ENCODE measurements around the gene RALGPS1. TPM values are rescaled to one million over a fixed set of nuclear protein-coding genes. Genes with fewer than 3 reads are reported as not detected.

Gene RALGPS1
- total and polyA plus RNA-seq, 2 of the 13 experiments (the other 11 are each of a cell fraction or from before 2014, with no cell fraction given): 3.7 to 6.5 TPM

DNA sequence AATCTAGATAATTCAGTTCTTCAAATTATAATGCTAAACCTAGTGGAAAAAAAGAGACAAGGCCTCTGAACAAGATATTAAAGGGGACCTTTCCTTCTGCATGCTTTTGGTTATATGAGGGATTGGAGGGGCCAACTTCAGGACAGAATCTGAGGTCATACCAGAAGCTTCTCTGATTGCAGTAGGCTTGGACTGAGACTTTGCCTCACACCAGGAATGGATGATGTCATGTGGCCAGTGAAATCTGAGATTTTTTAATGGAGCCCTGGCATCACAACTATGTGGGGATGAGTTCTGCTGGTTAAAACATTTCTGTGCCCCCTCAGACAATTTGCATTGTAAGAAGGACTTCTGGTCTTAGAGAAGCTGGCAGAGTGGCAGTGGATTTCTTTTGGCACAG is 119.2 kb downstream of the RALGPS1 start:
- H3K79me2 ChIP-seq (ENCODE audit: insufficient read depth, low read length): no peaks in the 10 kb centered on the region
- no peaks in the 10 kb centered on the region for H4K20me1 ChIP-seq (ENCODE audit: insufficient read depth, low read length)
- FAIRE-seq (no peak), ATAC-seq (no peak), DNase-seq (ENCODE audit: low spot score) (no peak)
- no peak overlapping the region for H2AFZ ChIP-seq (ENCODE audit: low read length)
- POLR2A ChIA-PET: no interaction called here
- H3K4me1 ChIP-seq (ENCODE audit: insufficient read depth, low read length): no peaks in the 10 kb centered on the region; the same call in 1 of the 2 replicates
- H3K27me3 ChIP-seq (ENCODE audit: control insufficient read depth in 1 of 2, insufficient read depth in 2 of 2, low read length in 2 of 2): no peaks in the 10 kb centered on the region
- no TSS peak for BruUV-seq (replicated peaks)
- no peaks in the 10 kb centered on the region for H3K36me3 ChIP-seq (replicated peaks in 1 of 2; ENCODE audit: control insufficient read depth in 1 of 2, insufficient read depth in 2 of 2, low read length in 2 of 2)
- TF ChIP-seq GATAD1 (CRISPR knock-in tag; IDR thresholded peaks at IDR 0.05) (no peak), ATF7 (IDR thresholded peaks at IDR 0.05) (peak; percentile 48; the same call in 1 of the 2 replicates), ATF7 (CRISPR knock-in tag; IDR thresholded peaks at IDR 0.05) (no peak), ZNF557 (CRISPR knock-in tag; IDR thresholded peaks at IDR 0.05) (no peak)
- H3K9ac ChIP-seq (ENCODE audit: insufficient read depth, low read depth, low read length): no peak overlapping the region
- no peak overlapping the region for H3K4me3 ChIP-seq (replicated peaks in 1 of 3; ENCODE audit: insufficient read depth in 1 of 3, low read depth in 2 of 3, low read length in 3 of 3)
- CTCF ChIA-PET (ENCODE audit: low intra/inter-chr PET ratio, low total read pairs): no interaction called here
- in situ Hi-C loops (cut with HindIII; ENCODE audit: extremely low pct_ligation_motif_present, low pct_unique_long_range_greater_than_20kb): no loop called here
- H3K4me2 ChIP-seq (ENCODE audit: low read depth, low read length): no peak overlapping the region
- no peak overlapping the region for H3K27ac ChIP-seq (ENCODE audit: extremely low read length, insufficient read depth, low read length)
- intact Hi-C loops (cut with micrococcal nuclease; ENCODE audit: unreplicated experiment): no loop called here
- H3K9me3 ChIP-seq (ENCODE audit: low read length): no peaks in the 10 kb centered on the region

DNA sequence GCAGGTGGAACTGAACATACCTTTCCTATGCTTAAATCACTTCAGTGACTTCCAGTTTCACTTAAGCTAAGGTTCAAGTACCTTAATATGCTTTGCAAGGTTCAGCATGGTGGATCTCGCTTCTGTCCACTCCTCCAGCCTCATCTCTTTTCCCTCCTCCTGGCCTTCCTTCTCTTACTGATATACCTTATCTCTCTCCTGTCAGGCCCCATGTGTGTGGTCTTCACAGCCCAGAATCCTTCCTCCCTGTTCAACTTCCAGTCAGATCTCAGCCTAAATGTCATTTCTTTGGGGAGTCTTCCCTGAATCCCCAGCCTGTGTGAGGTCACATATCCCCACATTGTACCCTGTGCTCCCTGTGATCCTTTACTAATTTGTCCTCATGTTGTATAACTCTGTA is 120.1 kb downstream of the RALGPS1 start:
- no peaks in the 10 kb centered on the region for H3K79me2 ChIP-seq (ENCODE audit: insufficient read depth, low read length)
- 85% methylated on average over 1 of the region's 1 CpG for WGBS (ENCODE audit: low lambda C conversion rate)
- no peaks in the 10 kb centered on the region for H3K36me3 ChIP-seq (replicated peaks in 1 of 2; ENCODE audit: control insufficient read depth in 1 of 2, insufficient read depth in 2 of 2, low read length in 2 of 2)
- CTCF ChIA-PET (ENCODE audit: low intra/inter-chr PET ratio, low total read pairs): no interaction called here
- no peaks in the 10 kb centered on the region; the same call in 1 of the 2 replicates for H3K4me1 ChIP-seq (ENCODE audit: insufficient read depth, low read length)
- ATAC-seq: no peak
- H3K27me3 ChIP-seq (ENCODE audit: control insufficient read depth in 1 of 2, insufficient read depth in 2 of 2, low read length in 2 of 2): no peaks in the 10 kb centered on the region
- FAIRE-seq: no peak
- no peaks in the 10 kb centered on the region for H3K9me3 ChIP-seq (ENCODE audit: low read length)
- no peak overlapping the region for H3K4me3 ChIP-seq (replicated peaks in 1 of 3; ENCODE audit: insufficient read depth in 1 of 3, low read depth in 2 of 3, low read length in 3 of 3)
- H3K4me2 ChIP-seq (ENCODE audit: low read depth, low read length): no peak overlapping the region
- no peak overlapping the region for H3K9ac ChIP-seq (ENCODE audit: insufficient read depth, low read depth, low read length)
- H2AFZ ChIP-seq (ENCODE audit: low read length): no peak overlapping the region
- no peak for DNase-seq (ENCODE audit: low spot score)
- BruUV-seq (replicated peaks): no TSS peak
- H4K20me1 ChIP-seq (ENCODE audit: insufficient read depth, low read length): no peaks in the 10 kb centered on the region
- POLR2A ChIA-PET: no interaction called here
- in situ Hi-C loops (cut with HindIII; ENCODE audit: extremely low pct_ligation_motif_present, low pct_unique_long_range_greater_than_20kb): no loop called here
- intact Hi-C loops (cut with micrococcal nuclease; ENCODE audit: unreplicated experiment): no loop called here
- no peak overlapping the region for H3K27ac ChIP-seq (ENCODE audit: extremely low read length, insufficient read depth, low read length)
- TF ChIP-seq, protein P1, sequence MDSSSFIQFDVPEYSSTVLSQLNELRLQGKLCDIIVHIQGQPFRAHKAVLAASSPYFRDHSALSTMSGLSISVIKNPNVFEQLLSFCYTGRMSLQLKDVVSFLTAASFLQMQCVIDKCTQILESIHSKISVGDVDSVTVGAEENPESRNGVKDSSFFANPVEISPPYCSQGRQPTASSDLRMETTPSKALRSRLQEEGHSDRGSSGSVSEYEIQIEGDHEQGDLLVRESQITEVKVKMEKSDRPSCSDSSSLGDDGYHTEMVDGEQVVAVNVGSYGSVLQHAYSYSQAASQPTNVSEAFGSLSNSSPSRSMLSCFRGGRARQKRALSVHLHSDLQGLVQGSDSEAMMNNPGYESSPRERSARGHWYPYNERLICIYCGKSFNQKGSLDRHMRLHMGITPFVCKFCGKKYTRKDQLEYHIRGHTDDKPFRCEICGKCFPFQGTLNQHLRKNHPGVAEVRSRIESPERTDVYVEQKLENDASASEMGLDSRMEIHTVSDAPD (CRISPR knock-in tag; IDR thresholded peaks at IDR 0.05): no peak
- TF ChIP-seq, protein P2, sequence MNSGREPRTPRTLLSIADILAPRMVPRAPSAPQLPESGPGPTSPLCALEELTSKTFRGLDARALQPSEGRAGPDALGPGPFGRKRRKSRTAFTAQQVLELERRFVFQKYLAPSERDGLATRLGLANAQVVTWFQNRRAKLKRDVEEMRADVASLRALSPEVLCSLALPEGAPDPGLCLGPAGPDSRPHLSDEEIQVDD (CRISPR knock-in tag; IDR thresholded peaks at IDR 0.05; ENCODE audit: borderline replicate concordance): no peak
- TF ChIP-seq ZNF451 (CRISPR knock-in tag; IDR thresholded peaks at IDR 0.05) (no peak), ZNF644 (CRISPR knock-in tag; IDR thresholded peaks at IDR 0.05; ENCODE audit: low read depth) (no peak), MED13 (CRISPR knock-in tag; IDR thresholded peaks at IDR 0.05) (no peak), JUND (CRISPR knock-in tag; IDR thresholded peaks at IDR 0.05) (no peak), EEA1 (CRISPR knock-in tag; IDR thresholded peaks at IDR 0.05; ENCODE audit: borderline replicate concordance) (no peak), ZFP36 (IDR thresholded peaks at IDR 0.05; ENCODE audit: borderline replicate concordance, low read depth, low read length, partially characterized antibody) (no peak)
- TF ChIP-seq, protein P3, sequence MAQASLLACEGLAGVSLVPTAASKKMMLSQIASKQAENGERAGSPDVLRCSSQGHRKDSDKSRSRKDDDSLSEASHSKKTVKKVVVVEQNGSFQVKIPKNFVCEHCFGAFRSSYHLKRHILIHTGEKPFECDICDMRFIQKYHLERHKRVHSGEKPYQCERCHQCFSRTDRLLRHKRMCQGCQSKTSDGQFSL (CRISPR knock-in tag; IDR thresholded peaks at IDR 0.05): no peak
- TF ChIP-seq, protein P4, sequence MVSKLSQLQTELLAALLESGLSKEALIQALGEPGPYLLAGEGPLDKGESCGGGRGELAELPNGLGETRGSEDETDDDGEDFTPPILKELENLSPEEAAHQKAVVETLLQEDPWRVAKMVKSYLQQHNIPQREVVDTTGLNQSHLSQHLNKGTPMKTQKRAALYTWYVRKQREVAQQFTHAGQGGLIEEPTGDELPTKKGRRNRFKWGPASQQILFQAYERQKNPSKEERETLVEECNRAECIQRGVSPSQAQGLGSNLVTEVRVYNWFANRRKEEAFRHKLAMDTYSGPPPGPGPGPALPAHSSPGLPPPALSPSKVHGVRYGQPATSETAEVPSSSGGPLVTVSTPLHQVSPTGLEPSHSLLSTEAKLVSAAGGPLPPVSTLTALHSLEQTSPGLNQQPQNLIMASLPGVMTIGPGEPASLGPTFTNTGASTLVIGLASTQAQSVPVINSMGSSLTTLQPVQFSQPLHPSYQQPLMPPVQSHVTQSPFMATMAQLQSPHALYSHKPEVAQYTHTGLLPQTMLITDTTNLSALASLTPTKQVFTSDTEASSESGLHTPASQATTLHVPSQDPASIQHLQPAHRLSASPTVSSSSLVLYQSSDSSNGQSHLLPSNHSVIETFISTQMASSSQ (IDR thresholded peaks at IDR 0.05; ENCODE audit: low read depth): no peak
- TF ChIP-seq, protein P4 (CRISPR knock-in tag; IDR thresholded peaks at IDR 0.05; ENCODE audit: borderline replicate concordance): no peak

Data from HepG2 (cell line).